AG20443 (cell line): ENCODE measurements around the gene CEP104.

Source experiments
- DNase-seq: peaks from one replicate; pipeline ENCODE4 v3.0.0; 2012; ENCODE audit warnings: low spot score, mixed read lengths

CEP104 gene

DNA sequence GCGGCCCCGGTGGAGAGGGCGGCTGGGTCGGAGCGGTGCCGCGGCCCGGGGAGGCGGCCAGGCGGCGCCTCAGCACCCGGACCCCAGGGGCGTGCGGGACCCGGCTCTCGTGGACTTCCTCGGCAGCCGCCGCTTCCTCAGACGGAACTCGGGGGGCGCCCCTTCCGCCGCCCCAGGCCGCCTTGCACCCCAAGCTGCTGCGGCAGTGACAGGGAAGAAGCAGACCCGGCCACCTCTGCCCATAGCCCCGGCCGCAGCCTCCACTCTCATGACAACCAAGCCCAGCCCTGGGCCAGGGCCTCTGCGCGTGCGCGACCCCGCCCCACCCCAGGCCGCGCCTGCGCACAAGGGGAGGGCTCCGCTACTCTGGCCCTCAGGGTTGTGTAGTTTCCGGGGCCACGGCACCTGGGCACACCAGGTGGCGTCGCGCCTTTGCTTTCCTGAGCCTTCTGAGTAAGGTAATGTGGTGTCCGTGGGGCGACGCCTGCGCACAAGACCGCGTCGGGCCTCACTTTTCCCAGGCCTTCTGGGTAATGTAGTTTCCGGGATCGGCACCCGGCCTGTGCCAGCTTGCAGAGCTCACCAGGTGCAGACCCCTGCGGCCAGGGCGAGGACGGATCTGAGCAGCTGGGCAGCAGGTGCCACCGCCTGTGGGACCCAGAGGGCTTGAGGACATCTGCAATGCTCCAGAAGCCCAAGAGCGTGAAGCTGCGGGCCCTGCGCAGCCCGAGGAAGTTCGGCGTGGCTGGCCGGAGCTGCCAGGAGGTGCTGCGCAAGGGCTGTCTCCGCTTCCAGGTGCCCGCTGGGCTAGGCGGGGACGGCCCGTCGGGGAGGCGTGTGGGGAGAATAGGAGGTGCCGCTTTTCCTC is at the start of gene CEP104, which contains the start of gene DFFB:
Gene CEP104 (minus strand): TSS at position 289 of the 868 bp plus-strand sequence. CDS start 4,804 bp downstream, outside the sequence.
Gene DFFB (plus strand): TSS at position 554 of the 868 bp plus-strand sequence. CDS start 128 bp downstream, at position 682.
- peak; percentile 100 for DNase-seq

DNA sequence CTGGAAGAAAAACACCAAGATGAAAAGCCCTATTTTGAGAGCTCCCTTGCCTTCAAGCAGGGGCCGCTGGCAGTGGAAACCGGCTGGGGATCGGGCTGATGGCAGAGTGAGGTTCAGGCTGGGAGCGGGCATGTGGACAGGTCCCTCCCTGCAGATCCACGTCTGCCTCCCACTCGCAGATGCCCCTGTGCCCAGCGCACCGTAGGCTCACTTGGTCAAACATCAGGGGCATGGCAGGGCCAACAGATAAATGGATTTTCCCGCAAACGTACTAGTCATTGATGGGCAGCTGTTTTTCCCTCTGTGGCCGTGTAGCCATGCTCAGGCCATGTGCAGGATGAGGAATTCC is 49.6 kb upstream of the CEP104 start:
- no peak for DNase-seq

DNA sequence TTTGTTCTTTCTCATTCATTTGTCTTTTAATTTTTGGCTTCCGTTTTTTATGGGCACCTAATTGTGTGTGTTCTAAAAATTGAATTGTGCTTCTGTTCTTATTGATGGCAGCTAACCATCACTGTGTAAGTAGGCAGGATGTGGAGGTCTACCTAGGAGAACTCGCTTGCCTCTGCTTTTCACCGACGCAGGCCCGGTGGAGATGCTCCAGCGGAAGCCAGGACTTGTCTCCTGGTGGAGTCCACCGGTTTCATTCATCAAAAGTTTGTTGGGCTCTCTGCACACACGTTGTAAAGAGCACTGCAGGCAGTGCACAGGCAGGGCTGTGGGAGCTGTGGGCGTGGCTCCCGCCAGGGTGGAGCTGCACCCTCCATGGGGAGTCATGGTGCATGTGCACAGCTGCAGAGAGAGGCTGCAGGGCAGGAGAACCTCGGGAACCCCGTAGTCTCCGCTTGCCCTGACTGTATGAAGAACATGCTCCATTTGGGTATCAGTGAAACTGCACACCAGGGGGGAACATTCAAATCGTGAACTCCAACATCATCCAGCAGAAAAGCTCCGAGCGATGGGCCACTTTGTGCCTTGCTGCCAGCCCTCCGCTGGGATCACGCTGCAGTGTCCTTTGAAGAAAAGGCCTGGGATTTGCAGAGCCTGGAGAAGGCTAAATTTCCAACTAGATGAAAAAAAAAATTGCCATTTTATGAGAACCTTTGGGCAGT is 49.1 kb upstream of the CEP104 start:
- no peak for DNase-seq

DNA sequence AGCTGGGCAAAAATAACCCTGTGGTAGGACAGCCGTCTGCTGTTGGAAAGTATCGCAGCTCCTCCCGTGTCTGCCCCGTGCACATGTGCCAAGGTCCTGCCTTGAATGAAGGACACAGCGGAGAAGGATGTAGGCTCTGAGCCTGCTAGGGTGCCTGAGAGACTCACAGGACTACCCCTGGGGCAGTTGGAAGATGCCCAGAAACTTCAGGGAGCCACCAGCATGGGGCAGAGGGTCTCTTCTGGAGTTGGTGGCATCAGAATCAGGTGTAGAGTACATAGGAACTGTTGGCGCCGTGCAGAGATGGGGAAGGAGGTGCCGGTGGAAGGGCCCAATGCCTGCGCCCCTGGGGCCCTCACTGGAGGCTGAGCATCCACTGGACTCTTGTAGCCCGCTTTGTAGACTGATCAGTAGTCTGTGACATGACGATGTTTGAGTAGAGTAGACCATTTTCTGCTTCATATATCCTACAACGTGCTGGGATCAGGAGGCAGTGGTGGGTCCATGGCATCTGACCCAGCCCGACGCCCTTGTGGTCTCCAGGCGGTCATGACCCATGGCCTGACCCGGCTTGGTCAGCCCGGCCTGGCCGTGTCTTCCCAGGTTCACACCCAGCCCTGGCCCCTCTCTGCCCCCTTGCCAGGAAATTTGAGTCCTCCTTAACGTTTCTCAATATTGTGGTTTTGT is 48.4 kb upstream of the CEP104 start:
- no peak for DNase-seq

DNA sequence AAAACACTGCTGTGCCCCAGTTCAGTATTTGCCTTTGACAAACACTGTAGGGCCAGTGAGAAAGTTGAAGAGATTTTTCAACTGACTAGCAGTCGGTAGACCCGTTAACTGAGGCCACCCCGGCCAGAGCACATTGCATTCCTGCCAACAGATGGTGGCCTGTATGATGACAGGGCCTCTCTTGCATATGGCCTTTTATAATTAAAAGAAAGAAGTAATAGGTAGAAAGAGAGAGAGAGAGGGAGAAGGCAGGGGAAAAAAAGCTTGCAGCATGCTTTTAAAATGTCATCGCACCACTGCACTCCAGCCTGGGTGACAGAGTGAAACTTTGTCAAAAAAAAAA is 47.8 kb upstream of the CEP104 start:
- no peak for DNase-seq

DNA sequence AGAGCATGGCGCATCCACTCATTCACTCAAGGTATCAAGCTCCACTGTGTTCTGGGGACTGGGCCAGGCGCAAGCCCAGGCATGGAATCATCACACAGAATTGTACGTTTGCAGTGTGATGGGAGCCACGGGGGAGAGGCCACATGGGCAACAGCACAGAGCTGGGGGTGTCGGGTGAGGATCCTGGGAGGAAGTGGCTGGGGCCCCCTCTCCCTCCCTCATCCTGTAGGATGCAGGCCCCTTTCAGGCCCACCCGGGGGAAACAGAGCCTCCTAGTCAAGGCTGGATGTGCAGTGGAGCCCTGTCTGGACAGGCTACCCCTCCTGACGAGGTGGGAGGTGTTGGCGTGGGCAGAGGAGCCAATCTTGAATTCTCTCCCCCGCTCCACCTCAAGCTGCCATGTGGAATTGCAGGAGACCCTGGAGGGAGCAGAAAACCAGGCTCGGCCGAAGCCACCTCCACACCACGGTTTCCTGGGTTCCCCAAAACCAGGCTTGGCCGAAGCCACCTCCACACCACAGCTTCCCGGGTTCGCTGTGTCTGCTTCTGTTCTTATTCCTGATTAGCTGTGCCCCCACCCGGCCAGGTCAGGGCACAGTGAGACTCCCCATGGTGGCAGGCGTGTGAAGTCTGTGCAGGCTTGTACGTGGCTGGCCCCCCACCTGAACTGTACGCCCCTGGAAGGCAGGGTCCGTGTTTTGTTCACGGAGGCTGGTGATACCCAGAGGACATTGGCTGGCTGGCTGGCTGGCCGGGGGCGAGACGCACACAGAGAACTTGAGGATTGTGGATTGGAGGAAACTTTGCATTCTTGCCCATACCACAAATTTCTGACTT is 47.2 kb upstream of the CEP104 start:
- no peak for DNase-seq

DNA sequence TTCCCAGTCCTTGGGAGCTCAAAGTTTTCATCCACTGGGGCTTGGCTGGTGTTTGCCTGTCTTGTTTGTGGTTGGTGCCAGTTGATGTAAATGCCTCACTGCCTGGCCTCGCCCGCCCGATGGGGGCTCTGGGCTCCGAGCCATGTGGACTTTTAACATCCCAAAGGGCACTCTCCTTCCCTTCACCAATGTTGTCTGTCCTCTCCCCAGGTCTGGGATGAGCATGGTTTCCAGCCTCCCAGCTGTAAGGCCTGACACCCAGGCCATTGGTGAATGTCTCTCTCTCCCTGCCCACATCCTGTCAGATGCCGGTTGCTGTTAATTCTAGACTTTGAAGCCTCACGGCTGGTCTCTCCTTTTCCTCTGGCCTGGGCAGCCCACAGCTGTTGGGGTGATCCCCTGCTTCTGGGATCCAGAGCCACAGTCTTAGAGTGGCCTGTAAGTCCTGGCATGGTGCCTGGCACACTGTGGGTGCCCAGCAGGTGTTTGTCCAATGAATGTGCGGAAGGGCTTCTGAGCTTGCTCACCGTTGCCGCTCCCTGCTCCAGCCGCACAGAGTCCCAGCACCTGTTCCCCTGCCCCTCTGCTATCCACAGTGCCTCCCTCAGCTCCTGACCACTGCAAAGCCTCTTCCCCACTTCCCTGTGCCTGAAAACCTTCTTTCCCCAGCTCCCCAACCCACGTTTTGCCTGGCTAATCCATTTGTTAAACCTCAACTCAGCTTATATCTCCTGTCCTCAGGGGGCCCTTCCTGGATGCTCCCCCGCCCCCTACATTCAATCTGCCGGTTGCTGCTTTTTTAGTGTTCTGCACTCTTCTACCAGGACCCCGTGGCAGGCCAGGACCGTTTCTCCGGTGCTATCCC is 46.4 kb upstream of the CEP104 start:
- DNase-seq: no peak

DNA sequence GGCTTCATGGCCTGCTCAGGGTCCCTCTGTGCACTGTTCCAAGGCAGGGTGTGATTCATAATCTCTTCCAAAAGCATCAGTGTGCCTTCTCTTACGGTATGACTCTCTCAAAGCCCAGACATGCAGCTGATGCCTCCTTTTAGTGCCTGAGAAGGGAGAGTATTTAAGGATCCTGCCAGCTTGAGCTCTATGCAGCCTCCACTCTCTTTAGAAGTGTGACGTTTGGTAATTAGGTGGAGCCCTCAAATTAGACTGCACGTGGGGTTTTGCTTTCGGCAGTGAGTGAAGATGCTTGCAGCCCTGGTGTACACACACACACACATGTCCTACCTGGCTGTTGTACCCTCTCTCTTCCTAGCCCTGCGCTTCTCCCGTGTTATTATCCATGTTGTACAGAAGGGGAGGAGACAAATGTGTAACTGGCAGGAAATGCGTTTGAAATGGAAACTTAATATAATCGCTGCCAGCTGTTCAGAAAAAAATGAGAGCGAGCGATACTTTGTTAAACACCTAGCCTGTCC is 45.6 kb upstream of the CEP104 start:
- no peak for DNase-seq

DNA sequence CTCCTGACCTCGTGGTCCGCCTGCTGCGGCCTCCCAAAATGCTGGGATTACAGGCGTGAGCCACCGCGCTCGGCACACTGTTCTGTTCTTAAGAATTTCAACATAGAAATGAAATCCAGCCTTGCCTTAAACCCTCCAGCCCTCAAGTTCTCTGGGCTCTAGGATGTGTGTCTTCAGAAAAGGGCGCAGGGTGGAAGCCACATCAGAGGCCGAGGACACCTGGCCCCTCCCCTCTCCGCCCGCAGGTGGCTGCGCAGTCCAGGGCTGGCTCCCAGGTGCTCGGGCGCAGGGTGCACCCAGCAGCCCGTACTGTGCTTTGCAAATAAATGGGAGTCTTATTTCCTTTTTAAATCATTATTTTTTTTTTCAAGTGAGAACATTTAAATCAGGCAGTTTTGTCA is 45.1 kb upstream of the CEP104 start:
- DNase-seq: no peak

DNA sequence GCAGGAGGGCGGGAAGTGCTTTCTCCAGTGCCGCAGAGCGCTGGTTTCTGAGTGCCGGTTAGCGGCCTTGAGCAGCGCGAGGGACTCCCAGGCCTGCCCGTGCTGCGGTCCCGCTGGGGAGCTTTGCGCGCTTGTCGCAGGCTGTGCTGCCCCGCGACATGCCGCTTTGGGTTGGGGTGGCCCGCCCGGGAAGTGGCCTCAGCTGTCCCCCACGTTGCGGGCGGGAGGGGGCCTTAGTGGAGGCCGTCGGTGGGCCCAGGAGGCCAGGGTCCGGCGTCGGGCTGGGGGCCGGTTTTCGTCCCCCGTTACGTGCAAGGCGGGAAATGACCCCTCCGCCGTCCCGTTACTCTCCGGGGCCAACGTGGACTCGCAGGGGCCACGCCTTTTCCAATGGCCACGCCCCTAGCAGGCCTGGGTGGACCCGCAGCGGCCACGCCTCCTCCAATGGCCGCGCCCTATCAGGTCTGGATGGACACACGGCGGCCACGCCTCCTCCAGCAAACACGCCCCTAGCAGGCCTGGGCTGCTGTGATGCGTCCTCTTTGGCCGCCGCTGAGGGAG is 44.0 kb upstream of the CEP104 start:
- DNase-seq: peak; percentile 99

DNA sequence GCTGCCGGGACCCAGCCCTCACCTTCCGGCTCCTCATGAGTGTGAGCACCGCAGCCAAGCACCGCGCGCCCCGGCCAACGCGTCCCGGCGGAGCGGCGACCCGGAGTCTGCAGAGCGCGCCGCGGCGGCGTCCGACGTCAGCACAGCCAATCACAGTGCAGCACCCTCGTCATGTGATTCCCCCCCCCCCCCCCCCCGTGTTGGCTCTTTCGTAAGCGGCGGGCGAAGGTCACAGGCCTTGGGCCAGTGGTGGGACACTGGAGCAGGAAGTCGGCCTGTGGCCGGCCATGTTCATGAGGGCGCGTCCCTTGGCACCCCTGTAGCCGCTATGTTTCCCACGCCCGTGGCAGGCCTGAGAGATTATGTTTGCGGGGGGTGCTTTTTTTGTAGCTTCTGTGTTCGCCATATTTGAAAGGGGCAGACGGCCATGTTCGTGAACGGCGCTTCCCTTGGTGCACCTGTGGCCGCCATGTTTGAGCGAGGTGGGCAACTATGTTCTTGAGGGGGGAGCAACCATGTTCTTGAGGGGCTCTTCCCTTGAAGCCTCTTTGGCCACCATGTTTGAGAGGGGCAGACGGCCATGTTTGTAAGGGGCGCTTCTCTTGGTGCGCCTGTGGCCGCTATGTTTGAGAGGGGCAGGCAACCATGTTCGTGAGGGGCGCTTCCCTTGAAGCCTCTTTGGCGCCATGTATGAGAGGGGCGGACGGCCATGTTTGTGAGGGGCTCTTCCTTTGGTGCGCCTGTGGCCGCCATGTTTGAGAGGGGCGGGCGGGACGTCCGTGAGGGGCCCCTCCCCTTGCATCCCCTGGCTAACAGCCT is 43.3 kb upstream of the CEP104 start, which contains the start of gene C1orf174:
Gene C1orf174 (minus strand): TSS at position 123 of the 819 bp plus-strand sequence. CDS start 86 bp downstream, at position 37.
- DNase-seq: peak; percentile 97

DNA sequence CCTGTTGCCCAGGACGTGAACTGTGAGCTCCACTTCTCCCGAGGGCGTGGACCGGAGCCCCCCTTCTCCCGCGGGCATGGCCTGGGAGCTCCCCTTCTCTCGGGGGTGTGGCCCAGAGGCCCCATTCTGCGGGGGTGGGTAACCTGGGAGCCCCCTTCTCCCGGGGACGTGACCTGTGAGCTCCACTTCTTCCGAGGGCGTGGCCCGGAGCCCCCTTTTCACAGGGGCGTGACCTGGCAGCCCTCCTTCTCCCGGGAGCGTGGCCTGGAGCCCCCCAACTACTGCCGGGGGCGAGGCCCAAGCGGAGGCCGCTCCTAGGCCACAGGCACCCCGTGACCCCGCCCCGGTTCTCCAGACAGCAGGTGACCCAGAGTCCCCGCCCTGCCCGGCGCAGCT is 42.7 kb upstream of the CEP104 start:
- peak; percentile 43 for DNase-seq

DNA sequence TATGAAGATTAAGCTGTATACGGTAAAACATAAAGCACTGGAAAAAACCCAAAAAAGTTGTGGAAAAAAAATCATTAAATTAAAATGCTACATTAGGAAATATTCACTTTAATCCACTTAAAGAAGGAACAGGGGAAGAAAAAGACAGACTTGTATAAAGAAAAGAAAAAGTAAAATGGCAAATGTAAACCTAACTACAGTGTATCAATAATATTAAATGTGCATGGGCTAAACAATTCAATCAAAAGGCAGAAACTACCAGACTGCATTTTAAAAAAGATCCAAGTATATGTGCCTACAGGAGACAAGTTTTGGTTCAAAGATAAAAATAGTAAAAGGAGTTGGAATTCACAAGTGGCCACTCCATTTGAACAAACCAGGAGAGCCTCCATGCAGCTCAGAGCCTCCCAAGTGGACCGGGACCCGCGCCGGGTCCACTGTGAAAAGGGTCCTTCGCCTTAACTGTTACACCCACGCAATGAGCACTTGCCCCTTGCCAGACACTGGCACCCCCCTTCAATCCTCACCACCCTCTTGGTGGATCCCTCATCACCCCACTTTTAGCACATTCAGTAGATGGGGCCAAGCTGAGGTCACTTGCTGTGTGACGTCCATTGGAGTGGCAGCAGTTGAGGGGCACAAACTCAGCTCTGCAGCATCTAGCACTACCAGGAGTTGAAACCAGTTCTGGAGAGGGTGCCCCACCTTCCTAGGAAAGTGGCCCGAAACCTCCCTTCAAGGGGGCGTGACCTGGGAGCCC is 42.2 kb upstream of the CEP104 start:
- DNase-seq: no peak

DNA sequence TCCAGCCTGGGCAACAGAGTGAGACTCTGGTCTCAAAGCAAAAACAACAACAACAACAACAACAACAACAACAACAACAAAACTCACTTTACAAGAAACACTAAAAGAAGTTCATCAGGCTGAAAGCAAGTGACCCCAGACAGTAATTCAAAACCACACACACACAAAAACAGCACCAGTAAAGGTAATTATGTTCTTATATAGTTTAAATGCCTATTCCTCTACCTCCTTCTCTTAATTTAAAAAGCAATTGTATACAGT is 41.4 kb upstream of the CEP104 start:
- no peak for DNase-seq

DNA sequence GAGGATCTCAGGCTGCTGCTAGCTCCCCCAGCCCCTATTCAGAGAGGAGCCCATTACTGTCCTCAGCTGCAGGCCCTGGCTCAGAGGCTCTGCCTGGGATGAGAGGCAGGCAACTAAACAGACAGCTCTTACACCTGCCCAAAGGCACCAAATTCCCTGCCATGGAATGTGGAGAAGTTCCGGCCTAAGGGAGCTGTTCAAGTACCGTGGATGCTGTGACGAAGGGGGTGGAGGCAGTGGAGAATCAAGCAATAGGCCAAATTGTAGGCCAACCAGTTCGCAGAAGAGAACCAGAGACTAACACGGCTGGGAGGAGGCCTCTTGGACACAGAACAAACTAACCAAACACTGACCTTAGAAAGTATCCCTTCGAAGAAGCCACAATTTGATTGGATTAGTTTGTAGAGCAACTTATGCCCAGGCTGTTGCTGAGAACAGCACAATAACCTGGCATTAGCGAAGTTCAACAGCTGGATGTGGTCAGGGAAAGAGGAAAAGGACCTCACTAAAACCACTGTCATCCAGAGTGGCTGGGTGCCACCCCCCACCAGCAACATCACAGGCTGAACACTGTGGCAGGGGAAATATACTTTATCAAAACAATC is 39.5 kb upstream of the CEP104 start:
- DNase-seq: no peak

DNA sequence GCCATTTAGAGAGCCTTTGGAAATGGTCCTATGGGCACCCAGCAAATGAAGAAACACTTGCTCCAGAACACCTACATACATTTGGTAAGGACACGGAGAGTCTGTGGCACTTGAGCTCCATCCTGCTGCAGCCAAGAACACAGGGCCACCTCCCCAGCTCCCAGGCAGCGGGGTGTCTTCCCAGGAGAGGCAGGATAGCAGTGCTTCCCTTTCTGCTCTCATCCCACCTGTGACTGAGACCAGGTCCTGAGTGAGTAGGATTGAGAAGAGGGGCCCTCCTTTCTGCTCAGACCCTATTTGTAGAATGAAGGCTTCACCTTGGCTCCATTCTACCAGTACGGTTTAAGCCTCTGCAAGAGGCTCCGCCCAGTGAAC is 38.9 kb upstream of the CEP104 start:
- DNase-seq: no peak

DNA sequence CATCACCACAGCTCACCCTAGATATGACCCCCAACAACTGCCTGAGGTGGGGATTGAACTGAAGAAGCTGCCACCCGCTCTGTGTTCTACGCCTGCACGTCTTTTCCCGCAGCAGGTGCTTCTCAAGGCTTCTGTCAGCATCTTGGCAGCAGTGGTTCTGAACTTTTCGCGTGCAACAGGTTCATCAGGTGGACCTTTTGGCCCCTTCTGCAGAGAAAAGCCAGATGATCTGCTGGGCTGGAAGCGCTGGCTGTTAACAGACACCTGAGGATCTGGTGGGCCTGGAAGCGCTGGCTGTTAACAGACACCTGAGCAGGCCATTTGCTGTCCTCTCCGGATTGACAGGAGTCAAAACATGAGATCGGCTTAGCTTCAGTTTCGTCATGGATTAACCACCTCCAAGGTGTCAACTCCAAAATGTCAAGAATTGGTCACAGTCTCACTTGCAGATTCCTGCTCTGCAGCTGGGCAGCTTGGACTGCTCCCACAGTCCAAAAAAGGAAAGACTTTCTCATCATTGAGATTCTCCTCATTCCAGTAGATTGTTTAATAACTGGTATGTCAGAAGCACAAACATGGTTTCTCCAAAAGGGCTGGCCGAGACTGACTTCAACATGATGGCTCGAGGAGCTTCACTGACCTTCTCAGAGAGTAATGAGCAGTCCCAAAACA is 38.4 kb upstream of the CEP104 start:
- no peak for DNase-seq
